Measurements from ENCODE around the gene KCNK16. TPM values are rescaled to one million over a fixed set of nuclear protein-coding genes. Genes with fewer than 3 reads are reported as not detected.

KCNK16 gene
- total and polyA plus RNA-seq, 10 of the 15 experiments (the other 5 are each of a cell fraction or from before 2014, with no cell fraction given), result not detected

- no peak for TF ChIP-seq BCL3 (IDR thresholded peaks at IDR 0.05; ENCODE audit: borderline replicate concordance, insufficient read depth, low read depth, low read length, poor library complexity, severe bottlenecking)
- no peak for TF ChIP-seq RCOR1 (conservative IDR thresholded peaks at IDR 0.05; ENCODE audit: low read depth, low read length)
These were observed 9.5 kb downstream of the KCNK16 start (continued) for GRCh38 chr6:39312912-39313525.

- no peak for FAIRE-seq
- ChIA-PET CTCF (interaction anchor here (0.8 to 6.6 kb wide), 19 partner anchors 10 to 519 kb away, joined by 3 to 73 read pairs (median 4); no protein-coding TSS in a partner anchor), SMC1A (ENCODE audit: uncharacterized antibody, unreplicated experiment) (interaction anchor here (0.8 to 2.1 kb wide), 7 partner anchors 11 to 314 kb away, joined by 3 to 9 read pairs (median 3); partner anchors contain the start of gene KCNK16), RAD21 (ENCODE audit: unreplicated experiment) (interaction anchor here (0.8 to 2.3 kb wide), 7 partner anchors 11 to 438 kb away, joined by 3 to 17 read pairs (median 4); no protein-coding TSS in a partner anchor), POLR2A (no interaction called here)
- Histone ChIP-seq H3K4me1 (ENCODE audit: control insufficient read depth, insufficient read depth, low read length) (no peaks in the 10 kb centered on the region), H3K9me3 (replicated peaks; ENCODE audit: control insufficient read depth, insufficient read depth, low read length) (no peaks in the 10 kb centered on the region), H3K4me3 (no peak overlapping the region), H3K9ac (ENCODE audit: control insufficient read depth, insufficient read depth, low read length) (no peak overlapping the region), H3K4me2 (ENCODE audit: control insufficient read depth, insufficient read depth) (no peak overlapping the region), H4K20me1 (ENCODE audit: control insufficient read depth, insufficient read depth) (no peaks in the 10 kb centered on the region), H3K27ac (ENCODE audit: control insufficient read depth, insufficient read depth) (no peak overlapping the region), H2AFZ (ENCODE audit: control insufficient read depth, low read depth, low read length) (no peak overlapping the region), H3K27me3 (replicated peaks in 1 of 2; ENCODE audit: control insufficient read depth in 2 of 2, insufficient read depth in 2 of 2, low read length in 1 of 2) (peaks cover 9 to 14% of the 10 kb centered on the region in 2 experiments), H3K79me2 (ENCODE audit: control insufficient read depth, insufficient read depth, low read length) (no peaks in the 10 kb centered on the region), H3K36me3 (ENCODE audit: control insufficient read depth in 2 of 2, insufficient read depth in 2 of 2, low read length in 1 of 2) (no peaks in the 10 kb centered on the region)
- WGBS (ENCODE audit: insufficient coverage, insufficient replicate concordance, low lambda C conversion rate, missing lambda C conversion rate), result 2% methylated on average over 3 of the region's 4 CpGs
- no peak for TF ChIP-seq RAD51 (IDR thresholded peaks at IDR 0.05)
- no peak for TF ChIP-seq EZH2 (IDR thresholded peaks at IDR 0.05; ENCODE audit: borderline replicate concordance, control insufficient read depth, low read depth, low read length)
- TF ChIP-seq EED (IDR thresholded peaks at IDR 0.05; ENCODE audit: low read depth), result no peak
- no peak for TF ChIP-seq RFX5 (IDR thresholded peaks at IDR 0.05; ENCODE audit: low read depth, low read length)
- no peak for TF ChIP-seq HDGF (IDR thresholded peaks at IDR 0.05)
- TF ChIP-seq JUNB (IDR thresholded peaks at IDR 0.05), result no peak
- no peak for TF ChIP-seq ZNF384 (IDR thresholded peaks at IDR 0.05; ENCODE audit: borderline replicate concordance, low read depth, low read length)
- no peak for TF ChIP-seq ETV6 (conservative IDR thresholded peaks at IDR 0.05 in 1 of 2, IDR thresholded peaks at IDR 0.05 in 1 of 2; ENCODE audit: borderline replicate concordance in 1 of 2, low read depth in 1 of 2)
- no peak for TF ChIP-seq SUPT20H (IDR thresholded peaks at IDR 0.05; ENCODE audit: borderline replicate concordance, control insufficient read depth, low read depth, low read length)
- TF ChIP-seq RUNX3 (IDR thresholded peaks at IDR 0.05; ENCODE audit: low read length), result no peak
- no peak for TF ChIP-seq PKNOX1 (IDR thresholded peaks at IDR 0.05)
- in situ Hi-C loops (cut with MboI) (no loop called here), intact Hi-C loops (cut with micrococcal nuclease; ENCODE audit: unreplicated experiment) (no loop called here)
- no TSS peak for BruUV-seq (replicated peaks)
- no peak for DNase-seq (ENCODE audit: low read depth, low spot score)
- ATAC-seq, result peak; percentile 80
These were observed 12.0 kb downstream of the KCNK16 start for GRCh38 chr6:39310542-39310941.

Measured in GM12878 (cell line).